Measurements from ENCODE around the gene SERINC2.

The SERINC2 gene

GRCh38 chr1:31412732-31413404 lies at the start of gene SERINC2:
TSS of gene SERINC2 (plus strand) at chr1:31413213. CDS start at chr1:31413266, 53 bp downstream.
- DNase-seq (ENCODE audit: low read depth), result no peak

- no peak for DNase-seq (ENCODE audit: low read depth)
These were observed 48.3 kb upstream of the SERINC2 start for GRCh38 chr1:31364561-31365250.

GRCh38 chr1:31366796-31367195 lies 46.2 kb upstream of the SERINC2 start:
- DNase-seq (ENCODE audit: low read depth), result no peak

- no peak for DNase-seq (ENCODE audit: low read depth)
These were observed 44.4 kb upstream of the SERINC2 start for GRCh38 chr1:31368611-31369107.

GRCh38 chr1:31370021-31370420 lies 43.0 kb upstream of the SERINC2 start:
- DNase-seq (ENCODE audit: low read depth), result no peak

GRCh38 chr1:31370565-31370964 lies 42.4 kb upstream of the SERINC2 start:
- no peak for DNase-seq (ENCODE audit: low read depth)

GRCh38 chr1:31371121-31371959 lies 41.7 kb upstream of the SERINC2 start:
- no peak for DNase-seq (ENCODE audit: low read depth)

GRCh38 chr1:31372051-31372450 lies 41.0 kb upstream of the SERINC2 start:
- no peak for DNase-seq (ENCODE audit: low read depth)

GRCh38 chr1:31372751-31373055 lies 40.3 kb upstream of the SERINC2 start:
- DNase-seq (ENCODE audit: low read depth), result no peak

GRCh38 chr1:31373056-31373896 lies 39.7 kb upstream of the SERINC2 start, which contains the start of gene FABP3:
TSS of gene FABP3 (minus strand) at chr1:31373076. CDS start at chr1:31373014, 62 bp downstream.
- DNase-seq (ENCODE audit: low read depth), result no peak

GRCh38 chr1:31373897-31374486 lies 39.0 kb upstream of the SERINC2 start:
- no peak for DNase-seq (ENCODE audit: low read depth)

GRCh38 chr1:31374511-31375196 lies 38.4 kb upstream of the SERINC2 start:
- no peak for DNase-seq (ENCODE audit: low read depth)

- peak; percentile 91 for DNase-seq (ENCODE audit: low read depth)
These were observed 36.5 kb upstream of the SERINC2 start for GRCh38 chr1:31376375-31377134.

- no peak for DNase-seq (ENCODE audit: low read depth)
These were observed 35.6 kb upstream of the SERINC2 start for GRCh38 chr1:31377364-31377863.

GRCh38 chr1:31378001-31378400 lies 35.0 kb upstream of the SERINC2 start:
- no peak for DNase-seq (ENCODE audit: low read depth)

GRCh38 chr1:31380181-31380580 lies 32.8 kb upstream of the SERINC2 start:
- no peak for DNase-seq (ENCODE audit: low read depth)

- DNase-seq (ENCODE audit: low read depth), result no peak
These were observed 31.4 kb upstream of the SERINC2 start for GRCh38 chr1:31381394-31382294.

GRCh38 chr1:31382379-31382989 lies 30.5 kb upstream of the SERINC2 start:
- no peak for DNase-seq (ENCODE audit: low read depth)

Measured in HS-5 (cell line).